ENCODE results near the gene ACMSD.

The ACMSD gene

GRCh38 chr2:134882773-134883172, 44.4 kb downstream of the ACMSD start:
- no peak for TF ChIP-seq CTCF (IDR thresholded peaks at IDR 0.05; ENCODE audit: insufficient read depth, low read depth, low read length, missing control alignments)
- no peak overlapping the region for H3K4me3 ChIP-seq (ENCODE audit: low read length)
- no peak for DNase-seq (ENCODE audit: low read depth)

- DNase-seq (ENCODE audit: low read depth): no peak
- TF ChIP-seq CTCF (IDR thresholded peaks at IDR 0.05; ENCODE audit: insufficient read depth, low read depth, low read length, missing control alignments): no peak
- H3K4me3 ChIP-seq (ENCODE audit: low read length): no peak overlapping the region
These were observed 45.3 kb downstream of the ACMSD start for GRCh38 chr2:134883552-134884293.

GRCh38 chr2:134884435-134884834, 46.0 kb downstream of the ACMSD start:
- TF ChIP-seq CTCF (IDR thresholded peaks at IDR 0.05; ENCODE audit: insufficient read depth, low read depth, low read length, missing control alignments): no peak
- no peak for DNase-seq (ENCODE audit: low read depth)
- H3K4me3 ChIP-seq (ENCODE audit: low read length): no peak overlapping the region

- no peak for DNase-seq (ENCODE audit: low read depth)
- no peak for TF ChIP-seq CTCF (IDR thresholded peaks at IDR 0.05; ENCODE audit: insufficient read depth, low read depth, low read length, missing control alignments)
- no peak overlapping the region for H3K4me3 ChIP-seq (ENCODE audit: low read length)
These were observed 54.0 kb downstream of the ACMSD start for GRCh38 chr2:134892282-134893035.

- no peak overlapping the region for H3K4me3 ChIP-seq (ENCODE audit: low read length)
- peak; percentile 32 for TF ChIP-seq CTCF (IDR thresholded peaks at IDR 0.05; ENCODE audit: insufficient read depth, low read depth, low read length, missing control alignments)
- peak; percentile 25 for DNase-seq (ENCODE audit: low read depth)
These were observed 59.5 kb downstream of the ACMSD start for GRCh38 chr2:134897932-134898331.

- DNase-seq (ENCODE audit: low read depth): no peak
- no peak overlapping the region for H3K4me3 ChIP-seq (ENCODE audit: low read length)
- TF ChIP-seq CTCF (IDR thresholded peaks at IDR 0.05; ENCODE audit: insufficient read depth, low read depth, low read length, missing control alignments): no peak
These were observed 60.8 kb downstream of the ACMSD start for GRCh38 chr2:134899204-134899603.
